HepG2 (cell line): ENCODE measurements around the gene CUTC. TPM values are rescaled to one million over a fixed set of nuclear protein-coding genes. Genes with fewer than 3 reads are reported as not detected.

Experiments used
- ARNTL ChIP-seq: sonication (generic); formaldehyde crosslinking; IDR thresholded peaks from 2 replicates; pipeline ENCODE4 v1.4.0; 2020; ENCODE audit warnings: mild to moderate bottlenecking, missing genetic modification reagents
- EED ChIP-seq: sonication (generic); formaldehyde crosslinking; IDR thresholded peaks from 2 replicates; pipeline ENCODE4 v1.5.0; 2020; ENCODE audit warnings: mild to moderate bottlenecking, missing genetic modification reagents
- EP300 ChIP-seq, 3 experiments: sonication (generic) in 1 of 3; formaldehyde crosslinking in 1 of 3; IDR thresholded peaks; 2 replicates each; pipeline versions ENCODE4 v1.5.1 to v1.6.1; 2011 to 2020; ENCODE audit warnings: low read depth in 2 of 3, low read length in 2 of 3, borderline replicate concordance in 1 of 3, improper control_type of control experiment in 1 of 3, mild to moderate bottlenecking in 1 of 3, missing genetic modification reagents in 1 of 3, moderate library complexity in 1 of 3
- FOXA1 ChIP-seq, 2 experiments: fragments of 450-650 bp in 1 of 2; sonication (generic) in 1 of 2; formaldehyde crosslinking in 1 of 2; IDR thresholded peaks; 2 replicates each; pipeline versions ENCODE4 v1.4.0 to v1.6.1; 2016 to 2020; ENCODE audit warnings: missing genetic modification reagents in 1 of 2
- HNRNPUL1 ChIP-seq: fragments of 200-400 bp; formaldehyde crosslinking; IDR thresholded peaks from 2 replicates; pipeline ENCODE4 v1.6.1; 2017; ENCODE audit warnings: low read depth, mild to moderate bottlenecking, low read length, moderate library complexity
- MAFK ChIP-seq, 2 experiments: IDR thresholded peaks in 1 of 2; conservative IDR thresholded peaks in 1 of 2; 2 replicates each; pipeline ENCODE4 v1.6.1; 2011; ENCODE audit warnings: improper control_type of control experiment in 2 of 2, low read length in 2 of 2
- MED13 ChIP-seq: sonication (generic); formaldehyde crosslinking; IDR thresholded peaks from 2 replicates; pipeline ENCODE4 v1.5.0; 2020; ENCODE audit warnings: missing genetic modification reagents
- NR2F1 ChIP-seq, 2 experiments: fragments of 450-650 bp in 1 of 2; formaldehyde crosslinking in 1 of 2; IDR thresholded peaks; 2 replicates each; pipeline versions ENCODE4 v1.5.0 to v1.6.1; 2016 to 2020; ENCODE audit warnings: mild to moderate bottlenecking in 1 of 2, missing compliant biosample characterization in 1 of 2, missing genetic modification reagents in 1 of 2, moderate library complexity in 1 of 2
- SOX5 ChIP-seq: IDR thresholded peaks from 2 replicates; pipeline ENCODE4 v1.6.1; 2016; ENCODE audit warnings: borderline replicate concordance
- ZFP37 ChIP-seq: sonication (generic); formaldehyde crosslinking; IDR thresholded peaks from 2 replicates; pipeline ENCODE4 v1.4.0; 2020; ENCODE audit warnings: missing genetic modification reagents, borderline replicate concordance
- ZNF256 ChIP-seq: sonication (generic); formaldehyde crosslinking; conservative IDR thresholded peaks from 2 replicates; pipeline ENCODE4 v1.4.0; 2020; ENCODE audit warnings: missing genetic modification reagents
- ZNF670 ChIP-seq: sonication (generic); formaldehyde crosslinking; IDR thresholded peaks from 2 replicates; pipeline ENCODE4 v1.8.0; 2022; ENCODE audit warnings: mild to moderate bottlenecking, missing genetic modification reagents, borderline replicate concordance
- ZSCAN31 ChIP-seq: sonication (generic); formaldehyde crosslinking; IDR thresholded peaks from 2 replicates; pipeline ENCODE4 v1.5.0; 2020; ENCODE audit warnings: low read depth, mild to moderate bottlenecking, missing genetic modification reagents
- polyA plus RNA-seq, 8 experiments: library from polyadenylated mRNA; depleted of rRNA in 3 of 8; stranded (reverse) in 7 of 8; unstranded in 1 of 8; fragments of >200 nt; fragmentation: Illumina TruSeq in 4 of 8; extraction: Trizol in 4 of 8; gene quantifications; 2 replicates each; pipeline versions ENCODE4 v1.2.1 to v1.2.3, GENCODE V29; 2011 to 2016; ENCODE audit warnings: low read depth in 4 of 8, missing spikeins in 1 of 8, mixed read lengths in 1 of 8; ENCODE audit not compliant: insufficient read depth in 1 of 8
- total RNA-seq, 5 experiments: library from RNA; depleted of rRNA; stranded (reverse); fragments of >200 nt; fragmentation: Illumina TruSeq; extraction: Trizol; gene quantifications; 2 replicates each; pipeline ENCODE4 v1.2.3, GENCODE V29; 2016; ENCODE audit warnings: low read depth in 1 of 5
- TF ChIP-seq, protein P1 (sequence below): sonication (generic); formaldehyde crosslinking; IDR thresholded peaks from 2 replicates; pipeline ENCODE4 v1.4.0; 2020; ENCODE audit warnings: missing genetic modification reagents
- TF ChIP-seq, protein P2 (sequence below): sonication (generic); formaldehyde crosslinking; conservative IDR thresholded peaks from 2 replicates; pipeline ENCODE4 v1.8.0; 2022; ENCODE audit warnings: missing genetic modification reagents
- TF ChIP-seq, protein P3 (sequence below): sonication (generic); formaldehyde crosslinking; IDR thresholded peaks from 2 replicates; pipeline ENCODE4 v1.5.1; 2020; ENCODE audit warnings: mild to moderate bottlenecking, moderate library complexity, missing genetic modification reagents
- TF ChIP-seq, protein P4 (sequence below): sonication (generic); formaldehyde crosslinking; IDR thresholded peaks from 2 replicates; pipeline ENCODE4 v1.5.0; 2020; ENCODE audit warnings: missing genetic modification reagents, mild to moderate bottlenecking, borderline replicate concordance
- TF ChIP-seq, protein P5 (sequence below): sonication (generic); formaldehyde crosslinking; IDR thresholded peaks from 2 replicates; pipeline ENCODE4 v1.4.0; 2020; ENCODE audit warnings: missing genetic modification reagents

The CUTC gene
- total and polyA plus RNA-seq, 2 of the 13 experiments (the other 11 are each of a cell fraction or from before 2014, with no cell fraction given) = 22.3 to 25.8 TPM

DNA sequence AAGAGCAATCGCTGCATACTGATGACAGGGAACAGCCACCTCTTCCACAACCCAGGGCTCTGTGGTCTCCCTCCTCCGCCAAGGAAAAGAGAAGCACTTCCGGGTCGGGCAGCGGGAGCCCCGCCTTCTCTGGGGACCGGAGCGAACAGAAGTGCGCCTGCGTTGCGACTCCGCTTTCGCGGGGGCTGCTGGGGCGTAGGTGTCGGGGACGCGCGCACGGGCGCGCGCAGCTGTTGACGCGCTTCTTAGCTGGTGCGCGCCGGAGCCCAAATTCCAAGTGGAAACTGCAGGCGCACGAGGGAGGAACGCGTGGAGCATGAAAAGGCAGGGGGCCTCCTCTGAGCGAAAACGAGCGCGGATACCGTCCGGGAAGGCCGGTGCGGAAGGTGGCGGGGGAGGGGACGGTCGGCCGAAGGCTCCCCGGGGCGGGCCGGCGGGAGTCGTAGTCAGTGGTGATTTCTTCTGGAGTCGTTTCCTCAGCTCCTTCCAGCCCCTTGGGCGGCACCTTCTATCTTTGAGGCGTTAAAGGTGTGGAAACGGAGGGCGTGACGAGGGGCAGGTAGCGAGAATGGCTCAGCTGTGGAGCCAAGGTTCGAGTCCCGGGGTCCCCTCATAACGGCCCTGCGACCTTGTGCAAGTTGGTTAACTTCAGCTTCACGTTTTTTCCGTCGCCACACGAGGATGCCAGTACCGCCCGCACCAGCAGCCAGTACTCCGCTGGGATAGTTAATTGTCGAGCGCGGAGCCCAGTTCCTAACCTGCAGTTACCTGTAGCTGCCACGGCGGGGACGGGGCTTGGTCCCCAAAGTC is at the start of gene CUTC, which contains the start of gene COX15 (continued):
- peak; percentile 61; the same call in 1 of the 2 replicates for TF ChIP-seq ZNF670 (CRISPR knock-in tag)
- TF ChIP-seq SOX5 (CRISPR knock-in tag) = no peak
- TF ChIP-seq, protein P1, sequence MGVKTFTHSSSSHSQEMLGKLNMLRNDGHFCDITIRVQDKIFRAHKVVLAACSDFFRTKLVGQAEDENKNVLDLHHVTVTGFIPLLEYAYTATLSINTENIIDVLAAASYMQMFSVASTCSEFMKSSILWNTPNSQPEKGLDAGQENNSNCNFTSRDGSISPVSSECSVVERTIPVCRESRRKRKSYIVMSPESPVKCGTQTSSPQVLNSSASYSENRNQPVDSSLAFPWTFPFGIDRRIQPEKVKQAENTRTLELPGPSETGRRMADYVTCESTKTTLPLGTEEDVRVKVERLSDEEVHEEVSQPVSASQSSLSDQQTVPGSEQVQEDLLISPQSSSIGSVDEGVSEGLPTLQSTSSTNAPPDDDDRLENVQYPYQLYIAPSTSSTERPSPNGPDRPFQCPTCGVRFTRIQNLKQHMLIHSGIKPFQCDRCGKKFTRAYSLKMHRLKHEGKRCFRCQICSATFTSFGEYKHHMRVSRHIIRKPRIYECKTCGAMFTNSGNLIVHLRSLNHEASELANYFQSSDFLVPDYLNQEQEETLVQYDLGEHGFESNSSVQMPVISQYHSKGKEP = 0 out of 2 replicates have a peak, but pooled peaks have one; percentile 18
- TF ChIP-seq, protein P2, sequence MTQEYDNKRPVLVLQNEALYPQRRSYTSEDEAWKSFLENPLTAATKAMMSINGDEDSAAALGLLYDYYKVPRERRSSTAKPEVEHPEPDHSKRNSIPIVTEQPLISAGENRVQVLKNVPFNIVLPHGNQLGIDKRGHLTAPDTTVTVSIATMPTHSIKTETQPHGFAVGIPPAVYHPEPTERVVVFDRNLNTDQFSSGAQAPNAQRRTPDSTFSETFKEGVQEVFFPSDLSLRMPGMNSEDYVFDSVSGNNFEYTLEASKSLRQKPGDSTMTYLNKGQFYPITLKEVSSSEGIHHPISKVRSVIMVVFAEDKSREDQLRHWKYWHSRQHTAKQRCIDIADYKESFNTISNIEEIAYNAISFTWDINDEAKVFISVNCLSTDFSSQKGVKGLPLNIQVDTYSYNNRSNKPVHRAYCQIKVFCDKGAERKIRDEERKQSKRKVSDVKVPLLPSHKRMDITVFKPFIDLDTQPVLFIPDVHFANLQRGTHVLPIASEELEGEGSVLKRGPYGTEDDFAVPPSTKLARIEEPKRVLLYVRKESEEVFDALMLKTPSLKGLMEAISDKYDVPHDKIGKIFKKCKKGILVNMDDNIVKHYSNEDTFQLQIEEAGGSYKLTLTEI = no peak; the same call in 1 of the 2 replicates
- peak; percentile 40; the same call in 1 of the 2 replicates for TF ChIP-seq ARNTL (CRISPR knock-in tag)
- TF ChIP-seq ZFP37 (CRISPR knock-in tag) = 0 out of 2 replicates have a peak, but pooled peaks have one; percentile 72
- TF ChIP-seq FOXA1 (IDR thresholded peaks at IDR 0.05) = no peak
- TF ChIP-seq FOXA1 (CRISPR knock-in tag; IDR thresholded peaks at IDR 0.05) = no peak
- TF ChIP-seq ZSCAN31 (CRISPR knock-in tag) = peak; percentile 85
- TF ChIP-seq, protein P3, sequence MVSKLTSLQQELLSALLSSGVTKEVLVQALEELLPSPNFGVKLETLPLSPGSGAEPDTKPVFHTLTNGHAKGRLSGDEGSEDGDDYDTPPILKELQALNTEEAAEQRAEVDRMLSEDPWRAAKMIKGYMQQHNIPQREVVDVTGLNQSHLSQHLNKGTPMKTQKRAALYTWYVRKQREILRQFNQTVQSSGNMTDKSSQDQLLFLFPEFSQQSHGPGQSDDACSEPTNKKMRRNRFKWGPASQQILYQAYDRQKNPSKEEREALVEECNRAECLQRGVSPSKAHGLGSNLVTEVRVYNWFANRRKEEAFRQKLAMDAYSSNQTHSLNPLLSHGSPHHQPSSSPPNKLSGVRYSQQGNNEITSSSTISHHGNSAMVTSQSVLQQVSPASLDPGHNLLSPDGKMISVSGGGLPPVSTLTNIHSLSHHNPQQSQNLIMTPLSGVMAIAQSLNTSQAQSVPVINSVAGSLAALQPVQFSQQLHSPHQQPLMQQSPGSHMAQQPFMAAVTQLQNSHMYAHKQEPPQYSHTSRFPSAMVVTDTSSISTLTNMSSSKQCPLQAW (CRISPR knock-in tag) = peak; percentile 92
- TF ChIP-seq, protein P4, sequence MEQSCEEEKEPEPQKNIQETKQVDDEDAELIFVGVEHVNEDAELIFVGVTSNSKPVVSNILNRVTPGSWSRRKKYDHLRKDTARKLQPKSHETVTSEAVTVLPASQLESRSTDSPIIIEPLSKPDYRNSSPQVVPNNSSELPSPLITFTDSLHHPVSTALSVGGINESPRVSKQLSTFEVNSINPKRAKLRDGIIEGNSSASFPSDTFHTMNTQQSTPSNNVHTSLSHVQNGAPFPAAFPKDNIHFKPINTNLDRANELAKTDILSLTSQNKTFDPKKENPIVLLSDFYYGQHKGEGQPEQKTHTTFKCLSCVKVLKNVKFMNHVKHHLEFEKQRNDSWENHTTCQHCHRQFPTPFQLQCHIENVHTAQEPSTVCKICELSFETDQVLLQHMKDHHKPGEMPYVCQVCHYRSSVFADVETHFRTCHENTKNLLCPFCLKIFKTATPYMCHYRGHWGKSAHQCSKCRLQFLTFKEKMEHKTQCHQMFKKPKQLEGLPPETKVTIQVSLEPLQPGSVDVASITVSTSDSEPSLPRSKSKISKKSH (CRISPR knock-in tag) = peak; percentile 67; the same call in 1 of the 2 replicates
- TF ChIP-seq EED = no peak
- TF ChIP-seq, protein P5, sequence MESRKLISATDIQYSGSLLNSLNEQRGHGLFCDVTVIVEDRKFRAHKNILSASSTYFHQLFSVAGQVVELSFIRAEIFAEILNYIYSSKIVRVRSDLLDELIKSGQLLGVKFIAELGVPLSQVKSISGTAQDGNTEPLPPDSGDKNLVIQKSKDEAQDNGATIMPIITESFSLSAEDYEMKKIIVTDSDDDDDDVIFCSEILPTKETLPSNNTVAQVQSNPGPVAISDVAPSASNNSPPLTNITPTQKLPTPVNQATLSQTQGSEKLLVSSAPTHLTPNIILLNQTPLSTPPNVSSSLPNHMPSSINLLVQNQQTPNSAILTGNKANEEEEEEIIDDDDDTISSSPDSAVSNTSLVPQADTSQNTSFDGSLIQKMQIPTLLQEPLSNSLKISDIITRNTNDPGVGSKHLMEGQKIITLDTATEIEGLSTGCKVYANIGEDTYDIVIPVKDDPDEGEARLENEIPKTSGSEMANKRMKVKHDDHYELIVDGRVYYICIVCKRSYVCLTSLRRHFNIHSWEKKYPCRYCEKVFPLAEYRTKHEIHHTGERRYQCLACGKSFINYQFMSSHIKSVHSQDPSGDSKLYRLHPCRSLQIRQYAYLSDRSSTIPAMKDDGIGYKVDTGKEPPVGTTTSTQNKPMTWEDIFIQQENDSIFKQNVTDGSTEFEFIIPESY (CRISPR knock-in tag) = no peak
- no peak for TF ChIP-seq HNRNPUL1
- TF ChIP-seq NR2F1 (CRISPR knock-in tag; IDR thresholded peaks at IDR 0.05) = no peak
- no peak for TF ChIP-seq EP300 (IDR thresholded peaks at IDR 0.05; ENCODE audit: low read depth in 2 of 2, low read length in 2 of 2)
- peak; percentile 46 for TF ChIP-seq EP300 (CRISPR knock-in tag; IDR thresholded peaks at IDR 0.05; ENCODE audit: borderline replicate concordance)
- TF ChIP-seq MAFK (conservative IDR thresholded peaks at IDR 0.05 in 1 of 2, IDR thresholded peaks at IDR 0.05 in 1 of 2; ENCODE audit: low read length in 2 of 2) = no peak
- TF ChIP-seq MED13 = 0 out of 2 replicates have a peak, but pooled peaks have one; percentile 34
- no peak; the same call in 1 of the 2 replicates for TF ChIP-seq ZNF256 (CRISPR knock-in tag)
